ENCODE data around the gene DNPH1. TPM values are rescaled to one million over a fixed set of nuclear protein-coding genes. Genes with fewer than 3 reads are reported as not detected.
A peak's percentile ranks its signal among the peaks of the same experiment; 100 is the strongest.

The DNPH1 gene
- 140 and 299 TPM in 2 replicates for total RNA-seq

- DNase-seq (ENCODE audit: low read depth) = no peak
- TF ChIP-seq CTCF (conservative IDR thresholded peaks at IDR 0.05; ENCODE audit: low read depth, low read length) = peak; percentile 73
- peak within 1 kb of the TSS; percentile 57 for H3K4me3 ChIP-seq (ENCODE audit: low read depth, low read length)
These were observed at the start of gene DNPH1 for GRCh38 chr6:43228951-43229802. TSS of gene DNPH1 (minus strand) at chr6:43229481. CDS start at chr6:43229456, 25 bp downstream.

GRCh38 chr6:43278524-43279078 is 49.3 kb upstream of the DNPH1 start:
- H3K4me3 ChIP-seq (ENCODE audit: low read depth, low read length) = no peak overlapping the region
- TF ChIP-seq CTCF (conservative IDR thresholded peaks at IDR 0.05; ENCODE audit: low read depth, low read length) = no peak
- peak; percentile 61 for DNase-seq (ENCODE audit: low read depth)

- no peak for DNase-seq (ENCODE audit: low read depth)
- no peak overlapping the region for H3K4me3 ChIP-seq (ENCODE audit: low read depth, low read length)
- TF ChIP-seq CTCF (conservative IDR thresholded peaks at IDR 0.05; ENCODE audit: low read depth, low read length) = no peak
These were observed 48.6 kb upstream of the DNPH1 start for GRCh38 chr6:43277643-43278523.

- H3K4me3 ChIP-seq (ENCODE audit: low read depth, low read length) = no peak overlapping the region
- no peak for TF ChIP-seq CTCF (conservative IDR thresholded peaks at IDR 0.05; ENCODE audit: low read depth, low read length)
- DNase-seq (ENCODE audit: low read depth) = no peak
These were observed 48.0 kb upstream of the DNPH1 start for GRCh38 chr6:43277306-43277642.

- H3K4me3 ChIP-seq (ENCODE audit: low read depth, low read length) = no peak overlapping the region
- no peak for TF ChIP-seq CTCF (conservative IDR thresholded peaks at IDR 0.05; ENCODE audit: low read depth, low read length)
- no peak for DNase-seq (ENCODE audit: low read depth)
These were observed 47.5 kb upstream of the DNPH1 start for GRCh38 chr6:43276577-43277305.

GRCh38 chr6:43275801-43276576 is 46.7 kb upstream of the DNPH1 start:
- no peak for TF ChIP-seq CTCF (conservative IDR thresholded peaks at IDR 0.05; ENCODE audit: low read depth, low read length)
- H3K4me3 ChIP-seq (ENCODE audit: low read depth, low read length) = no peak overlapping the region
- no peak for DNase-seq (ENCODE audit: low read depth)
